PFSK-1 (cell line): Measurements from ENCODE around the gene SERINC3.

Experiments used
- FOXP2 ChIP-seq: optimal IDR thresholded peaks from 2 replicates; pipeline ENCODE3; 2011; ENCODE audit warnings: borderline replicate concordance, control low read depth, inconsistent platforms; ENCODE audit not compliant: insufficient read depth; ENCODE audit errors: extremely low read length, extremely low read depth
- POLR2AphosphoS5 ChIP-seq: IDR thresholded peaks from 2 replicates; pipeline ENCODE4 v1.6.1; 2012; ENCODE audit warnings: low read depth, mild to moderate bottlenecking, control low read depth, low read length, moderate library complexity
- REST ChIP-seq, 2 experiments: IDR thresholded peaks; 2 replicates each; pipeline versions ENCODE4 v1.6.1 to v1.8.0; 2011 to 2012; ENCODE audit warnings: low read depth in 2 of 2, low read length in 2 of 2, control low read depth in 1 of 2, inconsistent platforms in 1 of 2, mild to moderate bottlenecking in 1 of 2, moderate library complexity in 1 of 2; ENCODE audit not compliant: insufficient read depth in 1 of 2
- SIN3A ChIP-seq: IDR thresholded peaks from 2 replicates; pipeline ENCODE4 v1.6.1; 2012; ENCODE audit warnings: mild to moderate bottlenecking, low read length, moderate library complexity, borderline replicate concordance; ENCODE audit not compliant: insufficient read depth
- TAF1 ChIP-seq: IDR thresholded peaks from 2 replicates; pipeline ENCODE4 v1.6.1; 2012; ENCODE audit warnings: low read length, control low read depth, borderline replicate concordance; ENCODE audit not compliant: insufficient read depth

SERINC3 gene

DNA sequence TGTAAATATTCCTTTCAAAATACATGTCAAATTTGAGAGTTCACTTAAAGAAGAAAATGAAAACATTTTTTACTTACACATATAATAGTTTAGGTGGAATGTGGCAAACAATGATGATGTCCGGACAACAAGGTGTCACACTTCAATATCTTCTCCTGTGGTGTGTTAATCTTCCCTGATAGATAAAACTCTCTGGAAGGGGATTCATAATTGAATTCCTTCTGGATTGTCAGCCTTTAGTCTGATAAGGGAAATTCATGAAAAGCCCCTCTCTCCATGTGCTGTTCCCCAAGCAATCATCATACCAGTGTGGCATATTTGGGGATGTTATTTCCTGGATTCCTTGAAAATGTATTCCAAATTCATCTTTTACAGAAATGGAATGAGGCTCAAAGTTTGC, 971 bp upstream of the SERINC3 start:
- TF ChIP-seq REST (IDR thresholded peaks at IDR 0.05; ENCODE audit: insufficient read depth in 1 of 2, low read depth in 2 of 2, low read length in 2 of 2) = no peak
- no peak for TF ChIP-seq TAF1
- TF ChIP-seq POLR2AphosphoS5 = no peak
- TF ChIP-seq SIN3A = no peak

- no peak for TF ChIP-seq POLR2AphosphoS5
- no peak for TF ChIP-seq FOXP2
- no peak for TF ChIP-seq SIN3A
- TF ChIP-seq TAF1 = no peak
- no peak for TF ChIP-seq REST (IDR thresholded peaks at IDR 0.05; ENCODE audit: insufficient read depth in 1 of 2, low read depth in 2 of 2, low read length in 2 of 2)
Measured at GRCh38 chr20:44520881-44521280, 989 bp downstream of the SERINC3 start.

GRCh38 chr20:44518248-44518647, 3.6 kb downstream of the SERINC3 start:
- TF ChIP-seq POLR2AphosphoS5 (no peak), TAF1 (no peak), FOXP2 (no peak), REST (IDR thresholded peaks at IDR 0.05; ENCODE audit: insufficient read depth in 1 of 2, low read depth in 2 of 2, low read length in 2 of 2) (no peak), SIN3A (no peak)

- TF ChIP-seq SIN3A = no peak
- TF ChIP-seq REST (IDR thresholded peaks at IDR 0.05; ENCODE audit: insufficient read depth in 1 of 2, low read depth in 2 of 2, low read length in 2 of 2) = no peak
- no peak for TF ChIP-seq TAF1
- TF ChIP-seq POLR2AphosphoS5 = no peak
- TF ChIP-seq FOXP2 = no peak
Measured at GRCh38 chr20:44517454-44517853, 4.4 kb downstream of the SERINC3 start.

DNA sequence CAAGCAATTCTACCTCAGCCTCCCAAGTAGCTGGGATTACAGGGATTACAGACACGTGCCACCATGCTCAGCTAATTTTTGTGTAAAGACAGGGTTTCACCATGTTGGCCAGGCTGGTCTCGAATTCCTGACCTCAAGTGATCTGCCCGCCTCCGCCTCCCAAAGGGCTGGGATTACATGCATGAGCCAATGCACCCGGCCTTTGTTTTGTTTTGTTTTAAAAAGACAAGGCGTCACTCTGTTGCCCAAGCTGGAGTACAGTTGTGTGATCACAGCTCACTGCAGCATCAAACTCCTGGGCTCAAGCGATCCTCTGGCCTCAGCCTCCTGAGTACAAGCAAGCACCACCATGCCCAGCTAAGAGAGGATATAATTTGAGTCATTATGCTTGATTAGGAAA, 5.4 kb downstream of the SERINC3 start:
- TF ChIP-seq TAF1 (no peak), FOXP2 (no peak), POLR2AphosphoS5 (no peak), SIN3A (no peak), REST (IDR thresholded peaks at IDR 0.05; ENCODE audit: insufficient read depth in 1 of 2, low read depth in 2 of 2, low read length in 2 of 2) (no peak)
